GM19397 (cell line): ENCODE results near the gene MYOM1.

Source experiments
- ATAC-seq: cut with Tn5 transposase; IDR thresholded peaks from one replicate; pipeline ENCODE4 v1.9.1; 2021; ENCODE audit warnings: mild to moderate bottlenecking, moderate library complexity; ENCODE audit not compliant: unreplicated experiment

Gene MYOM1

DNA sequence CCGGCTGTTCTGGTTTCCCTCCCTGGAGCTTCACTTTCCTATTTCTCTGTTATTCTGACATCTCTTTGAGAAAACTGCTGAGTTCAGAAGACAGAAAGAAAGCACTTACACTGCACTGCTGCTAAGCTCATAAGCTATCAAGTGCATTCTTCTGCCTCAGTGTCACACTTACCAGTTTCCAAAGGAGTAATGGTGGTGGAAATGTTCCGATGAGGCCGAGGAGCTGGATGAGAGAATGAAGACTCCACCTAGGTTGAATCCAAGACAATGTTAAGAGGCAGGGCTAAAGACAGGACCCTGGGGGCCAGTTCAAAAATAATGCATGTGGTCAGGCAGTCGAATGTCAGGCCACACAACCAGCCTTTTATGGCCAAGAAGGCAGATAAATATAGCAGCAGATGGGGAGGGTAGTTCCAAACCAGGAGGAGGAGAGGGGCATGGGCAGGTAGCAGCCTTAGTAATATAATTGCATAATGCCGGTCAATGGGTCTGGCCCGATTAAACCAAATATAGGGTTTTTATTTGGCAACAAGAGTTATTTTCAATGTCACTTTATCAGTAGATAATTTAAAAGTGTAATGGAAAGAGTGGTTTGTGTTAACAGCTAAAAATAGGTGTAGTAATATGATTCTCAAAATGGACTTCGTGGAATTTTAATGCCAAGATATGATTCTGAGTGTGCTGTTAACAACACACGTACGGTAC is at the start of gene MYOM1:
Gene MYOM1 (minus strand): TSS at position 338 of the 705 bp plus-strand sequence. CDS start 4,745 bp downstream, outside the sequence.
- ATAC-seq: no peak

DNA sequence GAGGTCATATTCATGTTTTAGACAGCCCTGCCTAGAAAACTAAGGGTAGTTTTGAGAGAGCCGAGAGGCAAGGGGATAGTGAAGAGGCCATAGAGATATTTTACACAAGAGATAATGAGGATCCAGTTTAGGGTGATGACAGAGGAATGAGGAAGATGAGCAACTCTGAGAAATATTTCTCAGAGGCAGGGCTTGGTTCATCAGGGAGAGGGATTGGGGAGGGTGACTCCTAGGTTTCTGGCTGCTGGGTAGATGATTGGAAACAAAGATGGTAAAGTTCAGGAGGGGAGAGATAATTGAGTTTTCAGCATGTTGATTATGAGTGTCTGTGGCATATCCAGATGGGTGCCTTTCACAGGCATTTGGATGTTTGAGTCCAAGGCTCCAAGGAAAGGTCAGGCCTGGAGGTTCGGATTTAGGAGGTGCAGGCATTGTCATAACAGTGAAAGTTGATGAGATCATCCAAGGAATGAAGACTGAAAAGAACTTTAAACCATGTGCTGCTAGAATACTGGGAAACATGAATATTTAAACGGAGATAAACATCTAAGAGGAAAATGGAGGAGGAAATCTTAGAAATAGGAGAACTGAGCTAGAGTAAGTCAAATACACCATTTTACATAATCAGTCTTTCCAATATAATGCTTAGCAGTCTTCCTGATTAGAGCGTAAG is 49.6 kb upstream of the MYOM1 start:
- no peak for ATAC-seq

DNA sequence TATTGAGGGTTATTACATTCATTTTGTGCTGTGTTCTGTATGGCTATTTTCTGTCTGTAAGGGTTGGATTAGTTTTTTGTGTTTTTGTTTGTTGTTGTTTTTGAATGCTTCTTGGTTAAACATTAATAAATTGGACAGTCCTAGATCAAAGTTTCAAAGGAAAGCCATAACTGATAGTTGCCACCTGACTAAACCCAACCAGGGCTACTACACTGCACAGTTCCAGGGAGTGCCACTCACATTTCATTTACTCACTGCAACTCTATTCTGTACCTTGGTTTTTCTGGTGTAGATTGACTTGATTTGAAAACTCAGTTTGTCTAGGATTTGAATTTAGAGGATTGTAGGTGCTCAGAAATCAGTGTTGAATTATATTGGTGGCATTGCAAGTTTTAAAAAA is 48.5 kb upstream of the MYOM1 start:
- ATAC-seq: no peak

DNA sequence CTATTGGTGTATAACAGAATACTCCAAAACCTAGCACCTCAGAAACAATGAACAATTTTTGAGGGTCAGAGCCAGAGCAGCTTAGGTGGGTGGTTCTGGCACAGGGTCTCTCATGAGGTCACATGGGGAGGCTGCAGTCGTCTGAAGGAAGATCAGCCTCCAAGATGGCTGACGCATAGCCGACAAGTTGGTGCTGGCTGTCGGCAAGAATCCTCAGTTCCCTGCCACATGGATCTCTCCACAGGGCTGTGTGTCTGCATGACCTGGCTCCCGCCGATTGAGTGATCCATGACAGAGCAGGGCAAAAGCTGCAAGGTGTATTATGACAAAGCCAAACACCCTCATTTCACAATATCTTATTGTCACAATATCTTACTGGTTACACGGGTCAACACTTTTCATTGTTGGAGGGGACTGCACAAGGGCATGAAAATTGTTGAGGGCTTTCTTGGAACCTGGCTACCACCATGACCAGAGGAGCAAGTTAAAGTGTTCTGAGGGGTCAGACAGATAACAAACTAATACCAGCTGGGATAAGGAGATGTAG is 46.4 kb upstream of the MYOM1 start:
- ATAC-seq: no peak

DNA sequence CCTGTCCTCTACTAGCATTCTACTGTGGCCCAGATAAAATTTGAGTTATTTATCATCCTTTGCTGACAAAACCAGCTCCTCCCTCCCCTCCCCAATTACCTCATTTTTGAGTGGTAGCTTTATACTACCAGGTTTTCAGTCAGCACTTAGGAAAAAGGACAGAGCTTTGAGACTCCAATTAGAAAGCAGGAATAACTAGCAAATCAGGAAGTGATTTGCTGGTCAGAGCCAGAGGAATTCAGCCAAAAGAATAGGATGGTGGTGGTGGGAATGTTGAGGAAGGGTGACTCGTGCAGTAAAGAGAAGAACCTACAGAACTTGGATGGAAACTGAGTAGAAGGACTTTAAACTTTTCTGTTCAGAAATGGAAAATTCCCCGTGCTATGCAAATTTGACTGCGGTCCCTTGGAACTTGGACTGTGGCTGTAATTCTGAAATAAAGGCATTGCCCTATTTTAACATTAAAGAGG is 45.8 kb upstream of the MYOM1 start:
- no peak for ATAC-seq

DNA sequence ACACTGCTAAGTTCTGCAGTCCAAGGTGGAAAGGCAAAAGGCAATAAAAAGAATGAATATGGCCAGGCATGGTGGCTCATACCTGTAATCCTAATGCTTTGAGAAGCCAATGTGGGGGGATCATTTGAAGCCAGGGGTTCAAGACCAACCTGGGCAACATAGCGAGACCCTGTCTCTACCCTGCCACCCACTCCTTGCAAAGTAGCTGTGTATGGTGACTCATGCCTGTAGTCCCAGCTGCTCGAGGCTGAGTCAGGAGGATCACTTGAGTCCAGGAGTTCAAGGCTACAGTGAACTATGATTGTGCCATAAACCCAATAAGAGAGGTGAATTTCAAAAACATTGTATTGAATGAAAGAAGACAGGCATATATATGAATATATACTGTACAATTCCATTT is 44.6 kb upstream of the MYOM1 start:
- no peak for ATAC-seq

DNA sequence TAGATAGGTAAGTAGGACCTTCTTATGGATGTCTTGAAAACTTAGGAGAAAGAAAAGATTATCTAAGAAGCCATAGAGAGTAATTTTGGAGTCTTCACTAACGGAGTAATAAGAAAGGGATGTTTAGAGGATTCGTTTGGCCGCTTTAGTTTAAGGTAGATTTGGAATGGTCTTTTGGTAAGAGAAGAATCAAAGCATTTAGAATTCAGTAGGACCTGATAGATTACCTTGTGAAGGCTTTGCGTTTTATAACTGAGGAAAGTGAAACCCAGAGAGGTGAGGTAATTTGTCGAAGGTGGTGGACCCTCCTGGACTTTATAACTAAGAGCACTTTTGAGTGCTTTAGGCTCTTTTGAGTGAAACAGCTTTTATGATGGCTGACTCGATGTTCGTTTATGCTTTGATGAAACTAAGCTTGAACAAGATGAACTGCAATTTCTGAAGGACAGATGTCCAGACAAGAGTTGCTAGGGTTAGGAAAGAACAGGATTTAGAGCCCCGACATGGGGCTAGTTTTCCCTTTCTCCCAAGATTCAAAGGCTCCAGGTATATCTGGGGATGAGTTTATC is 43.4 kb upstream of the MYOM1 start:
- ATAC-seq: no peak

DNA sequence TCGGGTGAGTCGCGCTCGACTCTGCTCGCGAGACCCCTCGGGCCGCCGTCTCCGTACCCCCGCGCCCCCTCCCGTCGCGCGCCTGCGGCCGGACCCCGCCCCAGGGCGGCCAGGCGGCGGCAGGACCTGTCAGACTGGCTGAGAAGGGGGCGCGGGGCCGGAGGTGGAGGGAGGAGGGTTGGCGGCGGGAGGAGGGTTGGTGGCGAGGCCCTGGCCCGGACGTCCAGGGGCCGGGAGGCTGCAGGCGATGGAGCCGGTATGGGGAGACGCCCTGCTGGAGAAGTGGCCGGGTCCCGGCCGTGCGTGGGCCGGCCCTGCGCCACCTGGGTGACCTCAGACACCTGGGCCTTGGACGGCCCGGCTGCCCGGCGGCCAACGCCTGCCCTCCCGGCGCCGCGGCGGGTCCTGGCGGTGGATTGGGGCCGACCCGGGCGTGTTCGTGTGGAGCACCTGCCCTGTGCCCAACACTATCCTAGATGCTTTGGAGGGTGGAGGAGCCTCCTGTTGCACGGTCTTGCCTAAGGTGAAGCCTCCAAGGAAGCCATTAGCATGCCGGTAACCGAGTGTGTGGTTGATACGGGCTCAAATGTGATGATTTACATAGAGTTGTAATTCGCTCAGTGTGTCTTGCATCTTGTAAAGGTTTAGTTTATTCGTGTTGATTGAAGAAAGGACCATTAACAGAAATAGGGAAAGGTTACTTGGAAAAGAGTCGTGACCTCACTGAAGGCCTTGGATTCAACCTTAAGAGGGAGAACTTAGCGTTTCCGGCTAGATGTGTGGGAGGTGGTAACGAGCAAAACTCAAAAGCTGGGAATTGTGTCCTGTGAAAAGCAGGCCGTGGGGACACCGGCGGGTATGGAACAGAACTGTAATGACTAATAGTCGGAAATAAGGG is 42.7 kb upstream of the MYOM1 start:
- ATAC-seq: peak; percentile 42

DNA sequence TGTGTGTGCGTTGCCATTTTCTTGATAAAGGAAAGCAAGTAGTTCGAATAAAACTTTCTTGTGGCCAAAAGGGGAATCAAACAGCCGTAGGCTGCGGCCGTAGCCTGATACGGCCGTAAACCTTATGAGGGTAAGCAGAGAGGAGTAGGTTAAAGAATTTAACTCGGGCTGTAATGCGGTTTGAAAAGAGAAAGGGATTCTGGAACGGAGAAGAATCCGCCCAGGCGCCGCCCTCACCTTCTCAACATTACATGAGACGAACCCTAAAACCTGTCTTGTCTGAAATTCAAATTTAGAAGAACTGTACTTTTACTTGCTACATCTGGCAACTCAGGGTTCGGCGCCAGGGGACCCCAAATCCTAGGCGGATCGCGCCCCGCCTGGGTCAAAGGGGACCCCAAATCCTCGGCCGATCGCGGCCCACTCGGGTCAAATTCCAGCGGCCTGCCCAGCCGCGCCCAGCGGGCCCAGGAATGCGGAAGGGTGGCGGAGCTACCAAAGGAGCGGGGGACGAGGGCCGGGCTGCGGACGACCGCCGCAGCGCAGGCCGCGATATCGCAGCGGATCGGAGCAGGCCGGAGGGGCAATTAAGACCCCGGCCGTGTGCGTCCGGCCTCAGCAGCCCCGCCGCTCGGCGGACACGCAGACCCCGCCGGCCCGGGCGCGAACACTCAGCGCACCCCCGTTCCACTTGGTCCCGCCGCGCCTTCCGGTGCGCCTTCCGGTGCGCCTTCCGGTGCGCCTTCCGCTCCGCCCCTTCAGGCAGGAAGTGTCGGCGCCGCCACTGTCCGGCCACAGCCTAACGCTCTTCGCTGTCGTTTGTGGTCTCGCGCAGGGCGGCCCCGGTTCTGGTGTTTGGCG is 41.8 kb upstream of the MYOM1 start, which contains the start of gene MYL12B:
Gene MYL12B (plus strand): TSS at position 761 of the 861 bp plus-strand sequence. CDS start 10,766 bp downstream, outside the sequence.
- ATAC-seq: peak; percentile 85

DNA sequence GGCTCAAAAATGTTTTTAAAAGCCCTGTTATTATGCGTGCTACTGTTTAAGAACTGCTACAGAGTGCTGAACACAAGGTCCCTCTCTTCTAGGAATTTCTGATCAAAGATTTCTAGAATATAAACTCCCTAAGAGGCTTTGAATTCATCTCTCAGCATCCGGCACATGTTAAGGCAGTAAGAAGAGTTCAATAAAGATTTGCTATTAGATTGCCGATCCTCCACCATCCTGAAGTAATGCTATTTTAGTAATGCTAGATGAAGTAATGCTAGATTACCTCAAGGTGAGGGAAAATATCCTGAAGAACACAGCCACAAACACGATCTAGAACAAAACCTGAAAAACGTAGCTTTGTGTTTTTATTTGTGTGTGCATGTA is 41.2 kb upstream of the MYOM1 start:
- no peak for ATAC-seq

DNA sequence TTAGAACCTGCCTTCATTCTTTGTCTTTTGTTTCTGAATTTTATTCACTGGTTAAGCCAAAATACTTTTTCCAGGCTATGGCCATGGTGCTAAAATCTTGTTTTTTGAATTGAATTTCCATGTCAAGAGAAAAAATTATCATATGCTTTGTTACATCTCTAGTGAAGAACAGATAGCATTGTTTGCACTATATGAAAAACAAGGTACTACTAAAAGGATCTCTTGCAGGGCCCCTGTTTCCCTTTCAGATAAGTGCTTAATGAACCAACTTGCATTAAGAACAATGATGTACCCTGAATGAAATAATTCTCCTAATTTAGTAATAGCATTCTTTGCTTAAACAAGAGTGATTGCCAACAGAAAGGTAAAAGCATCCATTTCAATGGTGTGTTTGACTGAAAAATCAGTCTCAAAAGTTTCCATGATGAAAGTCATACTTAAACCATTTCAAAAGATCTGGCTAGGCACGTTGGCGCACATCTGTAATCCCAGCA is 37.9 kb upstream of the MYOM1 start:
- no peak for ATAC-seq

DNA sequence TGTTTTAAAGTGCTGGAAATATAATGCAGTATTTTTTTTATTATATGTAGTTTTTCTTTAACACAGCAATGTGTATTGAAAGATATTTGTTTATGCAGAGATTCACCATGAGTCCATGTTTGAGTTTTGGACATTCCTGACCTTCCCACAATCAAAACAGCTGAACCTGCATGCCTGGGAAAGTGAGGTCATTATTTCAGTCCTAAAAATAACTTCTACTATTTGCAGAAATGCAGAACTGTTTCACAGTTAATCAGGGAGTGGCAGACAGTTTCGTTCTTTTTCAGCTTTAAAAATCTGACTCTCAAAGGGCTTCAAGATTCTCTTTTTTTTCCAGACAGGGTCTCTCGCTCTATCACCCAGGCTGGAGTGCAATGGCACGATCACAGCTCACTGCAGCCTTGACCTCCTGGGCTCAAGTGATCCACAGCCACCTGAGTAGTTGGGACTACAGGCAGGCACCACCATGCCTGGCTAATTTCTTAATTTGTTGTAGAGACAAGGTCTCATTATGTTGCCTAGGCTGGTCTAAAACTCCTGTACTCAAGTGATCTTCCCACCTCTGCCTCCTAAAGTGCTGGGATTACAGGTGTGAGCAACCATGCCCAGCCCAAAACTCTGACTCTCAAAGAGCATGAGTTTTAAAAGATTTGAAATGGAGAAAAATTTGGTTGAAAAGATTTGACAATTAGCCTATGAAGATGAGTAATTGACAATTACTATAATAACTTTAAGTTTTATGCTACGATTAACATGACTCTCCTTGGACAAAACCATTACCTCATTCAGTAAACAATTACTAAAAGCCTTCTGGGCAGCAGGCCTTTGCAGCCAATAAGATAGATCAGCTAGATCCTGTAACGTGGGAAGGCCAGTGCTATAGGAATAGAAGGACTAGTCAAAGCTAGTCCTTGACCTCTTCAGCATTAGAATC is 37.2 kb upstream of the MYOM1 start:
- ATAC-seq: no peak

DNA sequence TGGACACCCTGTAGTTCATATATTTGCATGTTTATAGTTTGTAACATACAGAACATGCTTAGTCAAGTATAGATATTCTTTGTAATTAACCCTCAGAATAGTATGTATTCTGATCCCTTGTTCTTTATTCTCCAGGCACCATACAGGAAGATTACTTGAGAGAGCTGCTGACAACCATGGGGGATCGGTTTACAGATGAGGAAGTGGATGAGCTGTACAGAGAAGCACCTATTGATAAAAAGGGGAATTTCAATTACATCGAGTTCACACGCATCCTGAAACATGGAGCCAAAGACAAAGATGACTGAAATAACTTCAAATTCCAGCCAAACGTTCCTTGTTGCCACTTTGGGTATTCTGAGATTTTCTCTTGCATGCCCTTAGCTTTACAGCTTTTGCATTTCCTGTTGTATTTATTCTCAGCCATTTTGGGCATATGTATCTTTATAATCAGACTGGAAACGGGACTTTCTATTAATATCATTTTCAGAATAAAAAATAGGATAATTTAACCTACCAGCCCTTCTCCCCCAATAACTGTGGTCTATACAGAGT is 35.9 kb upstream of the MYOM1 start:
- no peak for ATAC-seq

DNA sequence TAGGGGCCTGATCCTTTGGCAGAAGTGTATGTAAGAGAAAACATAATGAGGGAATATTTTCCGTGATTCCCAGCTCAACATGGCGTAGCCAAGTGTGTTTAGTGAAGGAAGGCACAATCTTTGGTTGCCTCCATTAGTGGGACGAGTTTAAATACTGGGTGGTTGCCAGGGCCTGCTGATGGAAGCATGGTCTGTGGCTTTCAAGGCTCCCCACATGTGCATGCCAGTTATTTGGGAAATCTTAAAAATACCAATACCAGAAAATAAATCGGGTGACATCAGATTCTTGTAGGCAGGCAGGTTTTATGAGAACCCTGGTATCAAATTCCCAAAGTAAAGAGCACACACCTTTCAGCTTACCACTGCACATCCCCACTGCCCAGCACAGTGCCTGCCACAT is 35.0 kb upstream of the MYOM1 start:
- no peak for ATAC-seq

DNA sequence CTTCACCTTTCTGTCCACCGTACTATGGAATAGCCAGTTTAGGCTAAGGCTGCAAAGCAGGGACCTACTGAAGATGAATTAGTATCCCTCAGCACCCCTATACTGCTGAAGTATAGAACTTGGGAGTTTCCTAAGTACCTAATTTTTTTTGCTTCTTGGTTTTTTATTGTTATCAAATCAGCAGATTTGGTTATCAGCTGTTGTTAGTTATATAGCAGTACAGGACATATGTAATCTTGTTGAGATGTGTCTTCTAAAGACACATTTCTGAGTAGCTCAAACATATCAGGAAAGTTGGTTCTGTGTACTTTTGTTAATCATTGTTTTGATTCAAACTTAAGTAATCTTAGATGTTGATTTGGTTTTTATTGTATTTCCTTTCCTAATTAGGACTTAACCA is 33.1 kb upstream of the MYOM1 start:
- ATAC-seq: no peak

DNA sequence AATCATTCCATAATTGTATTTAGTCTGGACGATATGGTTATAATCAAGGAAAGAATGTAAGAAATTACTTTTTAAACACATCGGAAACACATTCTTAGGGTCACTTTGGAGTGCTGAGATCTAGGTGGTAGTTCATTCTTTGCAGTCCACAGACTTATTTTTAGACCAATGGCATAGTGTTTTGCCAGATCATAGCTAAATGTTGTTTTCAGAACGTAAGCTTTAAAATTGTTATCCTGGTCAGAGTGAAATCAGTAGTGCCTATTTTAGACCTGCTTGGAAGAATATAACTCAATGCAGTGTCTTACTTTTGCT is 32.2 kb upstream of the MYOM1 start:
- ATAC-seq: no peak

DNA sequence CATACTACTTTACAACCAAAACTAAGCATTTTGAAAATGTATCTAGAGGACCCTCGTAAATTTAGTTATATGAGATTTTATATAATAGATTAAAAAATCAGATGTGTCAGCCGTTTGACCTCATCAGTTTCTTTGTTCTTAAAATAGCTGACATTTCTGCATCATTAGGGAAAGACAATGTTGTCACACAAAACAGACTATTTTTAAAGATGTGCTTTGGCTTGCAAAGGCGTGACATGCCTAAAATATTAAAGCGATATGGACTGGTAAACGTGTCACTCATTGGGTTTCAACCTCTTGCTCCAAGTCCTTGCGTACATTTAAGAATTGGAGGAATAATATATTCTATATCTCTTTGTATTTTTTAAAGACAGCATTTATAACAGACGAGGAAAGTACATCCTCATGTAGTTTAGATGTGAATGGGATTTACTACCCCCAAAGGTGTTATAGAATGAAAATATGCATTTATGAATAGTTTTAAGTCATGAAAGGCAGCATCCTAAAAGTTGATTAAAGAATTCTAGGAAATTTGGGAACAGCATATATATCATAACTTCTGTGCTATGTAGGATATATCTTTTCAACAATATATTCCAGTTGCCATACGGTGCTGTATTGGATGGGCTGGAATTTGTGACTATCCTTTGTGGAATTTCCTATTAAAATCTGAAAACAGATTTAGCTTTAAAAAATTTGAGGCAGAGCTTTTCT is 31.6 kb upstream of the MYOM1 start:
- no peak for ATAC-seq
